ENCODE data around the gene HYDIN.

The HYDIN gene

DNA sequence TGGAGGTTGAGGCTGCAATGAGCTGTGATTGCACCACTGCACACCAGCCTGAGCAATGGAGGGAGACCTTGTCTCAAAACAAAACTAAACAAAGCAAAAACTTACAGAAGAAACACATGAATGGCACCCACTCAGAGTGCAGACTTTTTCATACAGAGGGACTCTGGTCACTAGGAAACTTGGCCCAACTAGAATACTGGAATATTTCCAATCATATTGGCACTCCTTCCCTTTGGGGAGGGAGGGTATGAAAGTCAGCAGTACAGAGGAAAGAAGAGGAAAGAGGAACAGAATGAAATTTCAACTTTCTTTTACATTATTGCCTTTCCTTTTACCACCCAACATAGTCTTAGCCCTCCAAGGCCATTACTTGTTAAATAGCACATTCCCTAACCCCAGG, 30.5 kb upstream of the HYDIN start:
- TF ChIP-seq CTCF (conservative IDR thresholded peaks at IDR 0.05; ENCODE audit: low read depth, low read length) = no peak
- no peak overlapping the region for H3K4me3 ChIP-seq (ENCODE audit: low read length)
- no peak for DNase-seq (ENCODE audit: low read depth)

GRCh38 chr16:71259086-71259485, 28.6 kb upstream of the HYDIN start:
- H3K4me3 ChIP-seq (ENCODE audit: low read length) = no peak overlapping the region
- no peak for TF ChIP-seq CTCF (conservative IDR thresholded peaks at IDR 0.05; ENCODE audit: low read depth, low read length)
- no peak for DNase-seq (ENCODE audit: low read depth)

GRCh38 chr16:71258372-71258771, 27.9 kb upstream of the HYDIN start:
- no peak for TF ChIP-seq CTCF (conservative IDR thresholded peaks at IDR 0.05; ENCODE audit: low read depth, low read length)
- H3K4me3 ChIP-seq (ENCODE audit: low read length) = no peak overlapping the region
- peak; percentile 79 for DNase-seq (ENCODE audit: low read depth)

GRCh38 chr16:71257768-71258167, 27.2 kb upstream of the HYDIN start:
- H3K4me3 ChIP-seq (ENCODE audit: low read length) = no peak overlapping the region
- no peak for DNase-seq (ENCODE audit: low read depth)
- TF ChIP-seq CTCF (conservative IDR thresholded peaks at IDR 0.05; ENCODE audit: low read depth, low read length) = no peak

DNA sequence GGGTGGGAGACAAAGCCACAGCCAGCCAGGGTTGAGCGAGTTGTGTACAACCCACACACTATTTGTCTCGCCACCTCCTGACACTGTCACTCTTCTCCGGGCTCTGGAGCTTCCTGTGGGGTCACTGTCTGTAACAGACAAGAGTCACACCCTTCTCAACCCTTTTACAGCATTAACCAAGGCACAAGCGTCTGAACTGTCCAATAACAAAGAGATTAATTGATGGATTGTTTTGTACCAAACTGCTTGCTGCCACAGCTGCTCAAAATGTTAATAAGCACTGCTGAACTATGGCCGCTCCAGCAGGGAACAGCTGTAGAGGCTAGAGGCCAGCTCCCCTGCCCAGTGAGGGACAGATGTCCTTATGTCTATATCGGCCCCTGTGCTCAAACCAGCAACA, 25.2 kb upstream of the HYDIN start:
- no peak for TF ChIP-seq CTCF (conservative IDR thresholded peaks at IDR 0.05; ENCODE audit: low read depth, low read length)
- no peak for DNase-seq (ENCODE audit: low read depth)
- H3K4me3 ChIP-seq (ENCODE audit: low read length) = no peak overlapping the region

- TF ChIP-seq CTCF (conservative IDR thresholded peaks at IDR 0.05; ENCODE audit: low read depth, low read length) = no peak
- H3K4me3 ChIP-seq (ENCODE audit: low read length) = no peak overlapping the region
- no peak for DNase-seq (ENCODE audit: low read depth)
Measured at GRCh38 chr16:71254832-71255525, 24.5 kb upstream of the HYDIN start.

- no peak for DNase-seq (ENCODE audit: low read depth)
- TF ChIP-seq CTCF (conservative IDR thresholded peaks at IDR 0.05; ENCODE audit: low read depth, low read length) = no peak
Measured at GRCh38 chr16:71250461-71251235, 20.1 kb upstream of the HYDIN start.

More at GRCh38 chr16:71250461-71251235, 20.1 kb upstream of the HYDIN start:
- no peak overlapping the region for H3K4me3 ChIP-seq (ENCODE audit: low read length)

Data from retinal pigment epithelial cell (primary cell).